OCI-M2 (cell line): ENCODE results near the gene AFTPH.

ENCODE experiments used
- DNase-seq: peaks from one replicate; lab custom pipeline; 2025; ENCODE audit not compliant: unreplicated experiment; lab: John Stamatoyannopoulos, UW

AFTPH gene

DNA sequence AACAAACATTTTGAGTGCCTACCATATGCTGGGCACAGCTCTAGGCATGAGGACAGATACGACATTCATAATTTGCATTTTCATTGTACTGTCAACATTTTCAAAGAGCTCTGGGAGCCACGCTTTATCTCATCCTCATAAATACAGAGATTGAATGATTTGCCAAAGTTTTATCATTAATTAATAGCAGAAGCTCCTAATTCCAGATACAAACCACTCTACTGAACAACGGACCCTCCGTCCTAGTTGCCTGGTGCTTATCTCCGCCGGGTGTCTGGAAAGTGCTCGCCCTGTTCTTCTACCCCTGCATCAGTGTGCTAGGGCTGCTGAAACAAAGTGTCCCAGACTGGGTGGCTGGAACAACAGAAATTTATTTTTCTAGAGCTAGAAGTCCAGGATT, 105.7 kb downstream of the AFTPH start:
- no peak for DNase-seq

DNA sequence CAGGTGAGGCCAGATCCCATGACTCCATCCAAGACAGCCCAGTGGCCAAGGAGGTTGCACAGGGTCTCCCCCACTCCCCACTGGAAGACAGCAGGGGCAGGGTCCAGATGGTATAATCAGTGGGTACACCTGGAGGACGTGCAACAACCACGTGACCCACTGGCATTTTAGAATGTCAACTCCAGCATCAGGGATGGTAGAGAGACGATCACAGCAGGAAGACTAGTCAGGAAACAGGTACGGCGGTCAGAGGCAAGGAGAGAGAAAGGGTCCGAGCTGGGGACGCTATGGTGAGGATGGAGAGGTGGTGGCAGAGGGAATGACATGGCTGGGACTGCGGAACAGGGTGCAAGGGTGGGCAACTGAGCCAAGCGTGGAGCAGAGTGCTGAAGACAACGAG, 106.6 kb downstream of the AFTPH start:
- DNase-seq: no peak

DNA sequence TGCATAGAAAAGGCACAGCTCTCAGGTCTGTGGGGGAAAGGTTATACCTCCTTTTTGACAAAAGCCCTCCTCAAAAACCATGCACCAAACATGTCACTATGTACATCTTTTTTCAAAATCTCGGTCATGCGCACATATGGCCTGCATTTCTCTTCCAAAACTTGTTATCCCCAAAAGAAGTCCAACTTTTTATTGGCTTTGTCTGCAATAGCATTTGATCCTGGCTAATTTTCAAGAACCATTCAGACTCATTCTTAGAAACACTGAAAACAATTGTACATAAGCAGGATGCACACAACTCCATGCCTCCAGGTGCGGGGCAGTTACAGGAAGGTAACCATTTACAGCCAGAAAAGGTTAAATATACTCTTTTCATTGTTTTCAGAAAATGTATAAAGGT, 107.6 kb downstream of the AFTPH start:
- DNase-seq: no peak

DNA sequence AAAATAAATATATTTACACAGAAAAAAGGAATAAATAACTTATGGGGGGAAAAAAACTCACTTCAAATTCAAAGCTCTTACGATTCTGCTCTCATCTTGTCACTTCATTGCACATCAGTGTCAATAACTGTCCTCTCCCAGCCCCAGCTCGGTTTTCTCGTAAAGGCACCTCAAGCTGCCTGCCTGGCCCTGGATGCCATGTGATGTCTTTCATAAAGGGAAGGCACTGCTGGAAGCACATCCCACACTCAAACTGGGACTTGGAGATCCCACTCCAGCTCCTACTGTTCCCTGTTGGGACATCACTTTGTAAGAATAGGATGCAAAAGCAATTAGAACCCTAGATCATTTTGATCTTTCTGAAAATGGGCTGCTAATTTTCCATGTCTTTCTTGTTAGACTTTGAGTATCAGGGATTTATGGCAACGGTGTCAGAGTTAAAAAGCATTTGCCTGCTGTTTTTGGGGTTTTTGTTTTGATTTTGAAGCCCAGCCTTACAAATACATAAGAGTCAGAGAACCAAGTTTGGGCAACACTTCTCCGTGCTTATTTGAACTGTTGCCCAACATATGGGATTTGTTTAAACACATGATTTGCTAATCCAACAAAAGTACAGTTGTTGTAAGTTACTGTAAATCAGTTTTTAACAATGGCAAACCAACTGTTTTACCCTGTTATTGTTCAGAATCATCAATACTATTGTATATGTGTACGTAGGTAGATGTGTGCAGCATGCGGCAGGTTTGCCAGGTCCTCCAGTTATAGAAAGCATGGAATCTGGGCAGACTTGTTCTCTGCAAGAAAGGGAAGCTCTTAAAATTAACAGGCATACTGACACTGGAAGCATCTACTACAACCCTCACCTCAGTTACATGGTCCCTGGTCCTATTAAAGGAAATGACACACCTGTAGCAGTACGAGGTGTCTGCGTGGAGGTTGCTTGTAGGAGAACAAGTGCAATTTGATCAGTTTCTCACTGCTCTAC, 109.0 kb downstream of the AFTPH start:
- no peak for DNase-seq

- no peak for DNase-seq
Observed at GRCh38 chr2:64634345-64635267, 110.5 kb downstream of the AFTPH start.

GRCh38 chr2:64635976-64636911, 112.1 kb downstream of the AFTPH start:
- no peak for DNase-seq

- DNase-seq: no peak
Observed at GRCh38 chr2:64637000-64637635, 113.0 kb downstream of the AFTPH start.

DNA sequence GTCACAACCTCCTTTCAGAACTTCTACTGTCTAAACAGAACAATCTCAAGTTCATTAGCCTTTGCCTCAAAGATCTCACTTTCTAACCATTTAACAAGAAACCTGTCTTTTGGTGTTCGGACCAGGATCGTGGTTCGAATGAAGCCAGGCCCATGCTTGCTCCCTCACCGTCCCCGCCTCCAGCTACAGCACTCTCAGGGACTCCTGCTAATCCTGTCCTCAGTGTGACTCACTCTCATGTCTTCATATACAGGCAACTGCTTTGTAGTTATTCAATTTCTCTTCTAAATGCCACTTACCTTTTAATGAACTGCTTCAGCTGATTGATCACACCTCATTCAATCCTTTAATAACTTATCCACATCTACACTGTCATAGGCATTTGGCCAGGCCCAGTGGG, 113.8 kb downstream of the AFTPH start:
- DNase-seq: no peak

- DNase-seq: no peak
Observed at GRCh38 chr2:64638502-64639120, 114.5 kb downstream of the AFTPH start.

GRCh38 chr2:64639691-64640090, 115.6 kb downstream of the AFTPH start:
- no peak for DNase-seq

DNA sequence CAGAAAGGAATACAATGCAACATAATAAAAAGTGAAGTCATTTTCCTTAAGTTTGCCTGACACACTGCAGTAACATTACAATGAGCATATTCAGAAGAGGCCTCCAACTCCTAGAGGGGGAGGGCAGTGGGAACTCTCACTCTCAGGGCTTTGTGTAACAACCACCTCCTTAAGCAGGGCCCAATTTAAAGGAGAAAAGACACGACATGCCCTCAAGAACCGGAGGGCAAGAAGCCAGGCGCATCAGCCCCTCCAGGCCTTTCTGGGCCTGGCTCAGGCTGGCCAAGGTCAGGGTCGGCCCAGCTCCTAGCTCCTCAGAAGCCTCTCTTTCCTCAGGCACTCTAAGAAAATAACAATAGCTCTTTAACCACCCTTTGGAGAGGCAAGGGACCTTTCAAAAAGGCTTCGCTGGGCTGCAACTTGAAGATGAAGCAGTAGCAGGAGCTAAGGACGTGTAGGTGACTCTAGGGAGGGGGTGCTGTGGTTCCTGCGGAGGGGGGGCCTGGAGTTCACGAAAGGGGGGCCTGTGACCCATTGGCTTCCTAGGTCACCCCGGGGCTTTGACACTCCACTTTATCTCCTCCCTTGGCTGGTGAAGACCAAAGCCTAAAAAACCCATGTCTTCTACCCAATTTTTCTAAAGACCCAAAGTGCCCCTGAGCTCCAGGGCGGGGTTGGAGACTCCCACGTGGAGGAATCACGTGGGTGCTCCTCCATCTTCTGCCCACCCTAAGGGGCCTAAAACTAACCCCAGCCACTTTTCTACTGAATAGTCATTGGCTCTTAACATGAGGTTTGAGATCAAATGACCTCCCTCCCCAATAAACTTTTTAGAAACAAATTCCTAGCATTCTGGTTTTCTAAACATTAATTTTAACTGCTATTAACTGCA, 116.3 kb downstream of the AFTPH start:
- no peak for DNase-seq

DNA sequence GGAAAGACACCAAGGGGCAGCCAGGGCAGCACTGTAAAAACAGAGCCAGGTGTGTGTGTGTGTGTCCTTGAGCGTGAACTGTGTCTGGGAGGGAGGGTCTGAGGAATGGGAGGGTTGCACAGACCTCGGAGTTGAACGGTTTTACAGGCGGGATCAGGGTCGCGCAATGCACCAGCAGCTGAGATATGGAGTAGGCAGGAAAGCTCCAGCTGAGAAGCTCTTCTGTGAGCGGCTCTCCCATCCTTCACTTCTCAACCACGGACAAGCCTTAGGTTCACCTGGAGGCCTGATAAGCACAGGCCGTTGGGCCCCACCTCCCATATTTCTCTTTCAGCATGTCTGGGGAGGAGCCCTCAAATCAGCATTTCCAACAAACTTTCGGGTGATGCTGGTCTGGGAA, 117.5 kb downstream of the AFTPH start:
- no peak for DNase-seq
